Liver (tissue), 3 donors: ENCODE measurements around the gene SLC6A2.

Source experiments
- EGR1 ChIP-seq, 2 donors: IDR thresholded peaks; 2 replicates each; pipeline ENCODE4 v1.6.1; 2016 to 2018; ENCODE audit warnings: antibody characterized with exemption in 2 of 2, low read depth in 2 of 2
- JUND ChIP-seq, 2 donors: IDR thresholded peaks; 2 replicates each; pipeline ENCODE4 v1.6.1; 2016; ENCODE audit warnings: antibody characterized with exemption in 2 of 2
- RAD21 ChIP-seq, 2 donors: IDR thresholded peaks; 2 replicates each; pipeline ENCODE4 v1.6.1; 2016; ENCODE audit warnings: antibody characterized with exemption in 2 of 2, mild to moderate bottlenecking in 2 of 2
- SP1 ChIP-seq: IDR thresholded peaks from 2 replicates; pipeline ENCODE4 v1.6.1; 2018; ENCODE audit warnings: antibody characterized with exemption, mild to moderate bottlenecking
- TAF1 ChIP-seq: conservative IDR thresholded peaks from 2 replicates; pipeline ENCODE4 v1.6.1; 2016; ENCODE audit warnings: antibody characterized with exemption, mild to moderate bottlenecking
- YY1 ChIP-seq: IDR thresholded peaks from 2 replicates; pipeline ENCODE4 v1.6.1; 2016; ENCODE audit warnings: antibody characterized with exemption, mild to moderate bottlenecking
- TF ChIP-seq, protein P1 (sequence below): fragments of 150-350 bp; IDR thresholded peaks from 2 replicates; pipeline ENCODE4 v1.5.1; 2017; ENCODE audit warnings: improper control_type of control experiment, low read depth, low read length; ENCODE audit not compliant: missing input control
- TF ChIP-seq, protein P2 (sequence below): IDR thresholded peaks from 2 replicates; pipeline ENCODE4 v1.6.1; 2016; ENCODE audit warnings: antibody characterized with exemption
- TF ChIP-seq, protein P3 (sequence below): IDR thresholded peaks from 2 replicates; pipeline ENCODE4 v1.6.1; 2016; ENCODE audit warnings: antibody characterized with exemption
- TF ChIP-seq, protein P4 (sequence below): IDR thresholded peaks from 2 replicates; pipeline ENCODE4 v1.6.1; 2016; ENCODE audit warnings: antibody characterized with exemption, mild to moderate bottlenecking
- donor health status: healthy.
- donor health status: healthy.

DNA sequence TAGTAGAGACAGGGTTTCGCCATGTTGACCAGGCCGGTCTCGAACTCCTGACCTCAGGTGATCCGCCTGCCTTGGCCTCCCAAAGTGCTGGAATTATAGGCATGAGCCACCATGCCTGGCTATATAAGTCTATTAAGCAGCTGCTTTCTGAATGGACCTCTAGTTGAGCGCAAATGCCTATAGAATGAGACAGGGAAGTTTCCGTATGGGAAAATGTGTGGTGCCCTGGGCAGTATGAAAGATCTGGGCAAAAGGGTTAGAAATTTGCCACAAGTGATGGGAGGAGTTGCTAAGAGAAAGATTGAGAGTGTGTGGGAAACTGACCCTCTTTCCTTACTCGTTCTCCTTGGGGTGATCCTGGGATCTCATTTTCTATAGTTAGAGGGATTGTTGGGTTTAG is 26.3 kb downstream of the SLC6A2 start:
- TF ChIP-seq, protein P1, sequence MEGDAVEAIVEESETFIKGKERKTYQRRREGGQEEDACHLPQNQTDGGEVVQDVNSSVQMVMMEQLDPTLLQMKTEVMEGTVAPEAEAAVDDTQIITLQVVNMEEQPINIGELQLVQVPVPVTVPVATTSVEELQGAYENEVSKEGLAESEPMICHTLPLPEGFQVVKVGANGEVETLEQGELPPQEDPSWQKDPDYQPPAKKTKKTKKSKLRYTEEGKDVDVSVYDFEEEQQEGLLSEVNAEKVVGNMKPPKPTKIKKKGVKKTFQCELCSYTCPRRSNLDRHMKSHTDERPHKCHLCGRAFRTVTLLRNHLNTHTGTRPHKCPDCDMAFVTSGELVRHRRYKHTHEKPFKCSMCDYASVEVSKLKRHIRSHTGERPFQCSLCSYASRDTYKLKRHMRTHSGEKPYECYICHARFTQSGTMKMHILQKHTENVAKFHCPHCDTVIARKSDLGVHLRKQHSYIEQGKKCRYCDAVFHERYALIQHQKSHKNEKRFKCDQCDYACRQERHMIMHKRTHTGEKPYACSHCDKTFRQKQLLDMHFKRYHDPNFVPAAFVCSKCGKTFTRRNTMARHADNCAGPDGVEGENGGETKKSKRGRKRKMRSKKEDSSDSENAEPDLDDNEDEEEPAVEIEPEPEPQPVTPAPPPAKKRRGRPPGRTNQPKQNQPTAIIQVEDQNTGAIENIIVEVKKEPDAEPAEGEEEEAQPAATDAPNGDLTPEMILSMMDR = no peak
- TF ChIP-seq JUND (IDR thresholded peaks at IDR 0.05) = no peak
- no peak for TF ChIP-seq YY1
- no peak for TF ChIP-seq RAD21 (IDR thresholded peaks at IDR 0.05)
- TF ChIP-seq EGR1 (IDR thresholded peaks at IDR 0.05; ENCODE audit: low read depth in 2 of 2) = no peak
- TF ChIP-seq, protein P2, sequence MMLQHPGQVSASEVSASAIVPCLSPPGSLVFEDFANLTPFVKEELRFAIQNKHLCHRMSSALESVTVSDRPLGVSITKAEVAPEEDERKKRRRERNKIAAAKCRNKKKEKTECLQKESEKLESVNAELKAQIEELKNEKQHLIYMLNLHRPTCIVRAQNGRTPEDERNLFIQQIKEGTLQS = no peak
- TF ChIP-seq SP1 = no peak
- TF ChIP-seq, protein P3, sequence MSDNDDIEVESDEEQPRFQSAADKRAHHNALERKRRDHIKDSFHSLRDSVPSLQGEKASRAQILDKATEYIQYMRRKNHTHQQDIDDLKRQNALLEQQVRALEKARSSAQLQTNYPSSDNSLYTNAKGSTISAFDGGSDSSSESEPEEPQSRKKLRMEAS = no peak
- TF ChIP-seq, protein P4, sequence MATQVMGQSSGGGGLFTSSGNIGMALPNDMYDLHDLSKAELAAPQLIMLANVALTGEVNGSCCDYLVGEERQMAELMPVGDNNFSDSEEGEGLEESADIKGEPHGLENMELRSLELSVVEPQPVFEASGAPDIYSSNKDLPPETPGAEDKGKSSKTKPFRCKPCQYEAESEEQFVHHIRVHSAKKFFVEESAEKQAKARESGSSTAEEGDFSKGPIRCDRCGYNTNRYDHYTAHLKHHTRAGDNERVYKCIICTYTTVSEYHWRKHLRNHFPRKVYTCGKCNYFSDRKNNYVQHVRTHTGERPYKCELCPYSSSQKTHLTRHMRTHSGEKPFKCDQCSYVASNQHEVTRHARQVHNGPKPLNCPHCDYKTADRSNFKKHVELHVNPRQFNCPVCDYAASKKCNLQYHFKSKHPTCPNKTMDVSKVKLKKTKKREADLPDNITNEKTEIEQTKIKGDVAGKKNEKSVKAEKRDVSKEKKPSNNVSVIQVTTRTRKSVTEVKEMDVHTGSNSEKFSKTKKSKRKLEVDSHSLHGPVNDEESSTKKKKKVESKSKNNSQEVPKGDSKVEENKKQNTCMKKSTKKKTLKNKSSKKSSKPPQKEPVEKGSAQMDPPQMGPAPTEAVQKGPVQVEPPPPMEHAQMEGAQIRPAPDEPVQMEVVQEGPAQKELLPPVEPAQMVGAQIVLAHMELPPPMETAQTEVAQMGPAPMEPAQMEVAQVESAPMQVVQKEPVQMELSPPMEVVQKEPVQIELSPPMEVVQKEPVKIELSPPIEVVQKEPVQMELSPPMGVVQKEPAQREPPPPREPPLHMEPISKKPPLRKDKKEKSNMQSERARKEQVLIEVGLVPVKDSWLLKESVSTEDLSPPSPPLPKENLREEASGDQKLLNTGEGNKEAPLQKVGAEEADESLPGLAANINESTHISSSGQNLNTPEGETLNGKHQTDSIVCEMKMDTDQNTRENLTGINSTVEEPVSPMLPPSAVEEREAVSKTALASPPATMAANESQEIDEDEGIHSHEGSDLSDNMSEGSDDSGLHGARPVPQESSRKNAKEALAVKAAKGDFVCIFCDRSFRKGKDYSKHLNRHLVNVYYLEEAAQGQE = no peak
- TF ChIP-seq TAF1 = no peak
